H1 (cell line): ENCODE data around the gene KRTAP12-2. TPM values are rescaled to one million over a fixed set of nuclear protein-coding genes. Genes with fewer than 3 reads are reported as not detected.

Experiments
- BACH1 ChIP-seq: IDR thresholded peaks from 2 replicates; pipeline ENCODE4 v1.6.1; 2012; ENCODE audit warnings: low read length, improper control_type of control experiment
- JUN ChIP-seq: IDR thresholded peaks from 2 replicates; pipeline ENCODE4 v1.6.1; 2011; ENCODE audit warnings: low read depth, mild to moderate bottlenecking, improper control_type of control experiment, low read length
- RXRA ChIP-seq: IDR thresholded peaks from 2 replicates; pipeline ENCODE4 v1.6.1; 2011; ENCODE audit warnings: low read depth, mild to moderate bottlenecking, low read length, moderate library complexity; ENCODE audit not compliant: insufficient read depth
- SP4 ChIP-seq: IDR thresholded peaks from 2 replicates; pipeline ENCODE4 v1.6.1; 2012; ENCODE audit warnings: low read length, inconsistent platforms
- polyA plus RNA-seq, 7 experiments: library from polyadenylated mRNA; depleted of rRNA in 3 of 7; stranded (reverse) in 5 of 7; unstranded in 2 of 7; fragments of >200 nt in 5 of 7; fragments of 200-250 nt in 2 of 7; gene quantifications; 1 replicate in 5 of 7; 2 replicates in 1 of 7; 4 replicates in 1 of 7; pipeline versions ENCODE4 v1.2.1 to v1.2.3, GENCODE V29; 2011 to 2013; ENCODE audit warnings: missing spikeins in 2 of 7, mixed read lengths in 2 of 7
- total RNA-seq: library from RNA; stranded (reverse); fragmentation: NEBNext Ultra II Directional; extraction: Animal tissue kit (Norgen Biotek cat#: 25700); gene quantifications from 2 replicates; pipeline ENCODE4 v1.2.1, GENCODE V29; 2021
- TF ChIP-seq, protein P1 (sequence below): fragments of 300-600 bp; sonication (generic); IDR thresholded peaks from 2 replicates; pipeline ENCODE4 v1.7.1; 2012; ENCODE audit warnings: low read length, moderate library complexity, mild to moderate bottlenecking, inconsistent platforms; ENCODE audit not compliant: insufficient replicate concordance

Gene KRTAP12-2
- total and polyA plus RNA-seq, 2 of the 8 experiments (the other 6 are each of a cell fraction or from before 2014, with no cell fraction given): 0.50 TPM; not detected in 1

DNA sequence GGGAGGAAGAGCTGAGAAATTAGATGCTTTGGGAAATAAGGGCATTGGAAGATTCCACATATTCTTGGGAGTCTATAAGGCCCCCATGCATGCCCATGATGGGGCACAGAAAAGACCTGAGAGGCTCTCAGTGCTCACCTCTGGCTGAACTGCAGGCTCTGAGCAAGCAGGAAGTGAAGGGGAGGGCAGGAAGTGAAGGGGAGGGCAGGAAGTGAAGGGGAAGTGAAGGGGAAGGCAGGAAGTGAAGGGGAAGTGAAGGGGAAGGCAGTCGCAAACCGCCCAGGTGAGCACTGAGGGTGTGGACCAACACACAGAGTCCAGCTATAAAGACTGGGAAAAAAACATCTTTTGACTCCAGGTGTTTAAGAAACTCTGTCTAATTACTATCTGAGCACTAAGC lies 36.3 kb downstream of the KRTAP12-2 start (continued):
- TF ChIP-seq, protein P1, sequence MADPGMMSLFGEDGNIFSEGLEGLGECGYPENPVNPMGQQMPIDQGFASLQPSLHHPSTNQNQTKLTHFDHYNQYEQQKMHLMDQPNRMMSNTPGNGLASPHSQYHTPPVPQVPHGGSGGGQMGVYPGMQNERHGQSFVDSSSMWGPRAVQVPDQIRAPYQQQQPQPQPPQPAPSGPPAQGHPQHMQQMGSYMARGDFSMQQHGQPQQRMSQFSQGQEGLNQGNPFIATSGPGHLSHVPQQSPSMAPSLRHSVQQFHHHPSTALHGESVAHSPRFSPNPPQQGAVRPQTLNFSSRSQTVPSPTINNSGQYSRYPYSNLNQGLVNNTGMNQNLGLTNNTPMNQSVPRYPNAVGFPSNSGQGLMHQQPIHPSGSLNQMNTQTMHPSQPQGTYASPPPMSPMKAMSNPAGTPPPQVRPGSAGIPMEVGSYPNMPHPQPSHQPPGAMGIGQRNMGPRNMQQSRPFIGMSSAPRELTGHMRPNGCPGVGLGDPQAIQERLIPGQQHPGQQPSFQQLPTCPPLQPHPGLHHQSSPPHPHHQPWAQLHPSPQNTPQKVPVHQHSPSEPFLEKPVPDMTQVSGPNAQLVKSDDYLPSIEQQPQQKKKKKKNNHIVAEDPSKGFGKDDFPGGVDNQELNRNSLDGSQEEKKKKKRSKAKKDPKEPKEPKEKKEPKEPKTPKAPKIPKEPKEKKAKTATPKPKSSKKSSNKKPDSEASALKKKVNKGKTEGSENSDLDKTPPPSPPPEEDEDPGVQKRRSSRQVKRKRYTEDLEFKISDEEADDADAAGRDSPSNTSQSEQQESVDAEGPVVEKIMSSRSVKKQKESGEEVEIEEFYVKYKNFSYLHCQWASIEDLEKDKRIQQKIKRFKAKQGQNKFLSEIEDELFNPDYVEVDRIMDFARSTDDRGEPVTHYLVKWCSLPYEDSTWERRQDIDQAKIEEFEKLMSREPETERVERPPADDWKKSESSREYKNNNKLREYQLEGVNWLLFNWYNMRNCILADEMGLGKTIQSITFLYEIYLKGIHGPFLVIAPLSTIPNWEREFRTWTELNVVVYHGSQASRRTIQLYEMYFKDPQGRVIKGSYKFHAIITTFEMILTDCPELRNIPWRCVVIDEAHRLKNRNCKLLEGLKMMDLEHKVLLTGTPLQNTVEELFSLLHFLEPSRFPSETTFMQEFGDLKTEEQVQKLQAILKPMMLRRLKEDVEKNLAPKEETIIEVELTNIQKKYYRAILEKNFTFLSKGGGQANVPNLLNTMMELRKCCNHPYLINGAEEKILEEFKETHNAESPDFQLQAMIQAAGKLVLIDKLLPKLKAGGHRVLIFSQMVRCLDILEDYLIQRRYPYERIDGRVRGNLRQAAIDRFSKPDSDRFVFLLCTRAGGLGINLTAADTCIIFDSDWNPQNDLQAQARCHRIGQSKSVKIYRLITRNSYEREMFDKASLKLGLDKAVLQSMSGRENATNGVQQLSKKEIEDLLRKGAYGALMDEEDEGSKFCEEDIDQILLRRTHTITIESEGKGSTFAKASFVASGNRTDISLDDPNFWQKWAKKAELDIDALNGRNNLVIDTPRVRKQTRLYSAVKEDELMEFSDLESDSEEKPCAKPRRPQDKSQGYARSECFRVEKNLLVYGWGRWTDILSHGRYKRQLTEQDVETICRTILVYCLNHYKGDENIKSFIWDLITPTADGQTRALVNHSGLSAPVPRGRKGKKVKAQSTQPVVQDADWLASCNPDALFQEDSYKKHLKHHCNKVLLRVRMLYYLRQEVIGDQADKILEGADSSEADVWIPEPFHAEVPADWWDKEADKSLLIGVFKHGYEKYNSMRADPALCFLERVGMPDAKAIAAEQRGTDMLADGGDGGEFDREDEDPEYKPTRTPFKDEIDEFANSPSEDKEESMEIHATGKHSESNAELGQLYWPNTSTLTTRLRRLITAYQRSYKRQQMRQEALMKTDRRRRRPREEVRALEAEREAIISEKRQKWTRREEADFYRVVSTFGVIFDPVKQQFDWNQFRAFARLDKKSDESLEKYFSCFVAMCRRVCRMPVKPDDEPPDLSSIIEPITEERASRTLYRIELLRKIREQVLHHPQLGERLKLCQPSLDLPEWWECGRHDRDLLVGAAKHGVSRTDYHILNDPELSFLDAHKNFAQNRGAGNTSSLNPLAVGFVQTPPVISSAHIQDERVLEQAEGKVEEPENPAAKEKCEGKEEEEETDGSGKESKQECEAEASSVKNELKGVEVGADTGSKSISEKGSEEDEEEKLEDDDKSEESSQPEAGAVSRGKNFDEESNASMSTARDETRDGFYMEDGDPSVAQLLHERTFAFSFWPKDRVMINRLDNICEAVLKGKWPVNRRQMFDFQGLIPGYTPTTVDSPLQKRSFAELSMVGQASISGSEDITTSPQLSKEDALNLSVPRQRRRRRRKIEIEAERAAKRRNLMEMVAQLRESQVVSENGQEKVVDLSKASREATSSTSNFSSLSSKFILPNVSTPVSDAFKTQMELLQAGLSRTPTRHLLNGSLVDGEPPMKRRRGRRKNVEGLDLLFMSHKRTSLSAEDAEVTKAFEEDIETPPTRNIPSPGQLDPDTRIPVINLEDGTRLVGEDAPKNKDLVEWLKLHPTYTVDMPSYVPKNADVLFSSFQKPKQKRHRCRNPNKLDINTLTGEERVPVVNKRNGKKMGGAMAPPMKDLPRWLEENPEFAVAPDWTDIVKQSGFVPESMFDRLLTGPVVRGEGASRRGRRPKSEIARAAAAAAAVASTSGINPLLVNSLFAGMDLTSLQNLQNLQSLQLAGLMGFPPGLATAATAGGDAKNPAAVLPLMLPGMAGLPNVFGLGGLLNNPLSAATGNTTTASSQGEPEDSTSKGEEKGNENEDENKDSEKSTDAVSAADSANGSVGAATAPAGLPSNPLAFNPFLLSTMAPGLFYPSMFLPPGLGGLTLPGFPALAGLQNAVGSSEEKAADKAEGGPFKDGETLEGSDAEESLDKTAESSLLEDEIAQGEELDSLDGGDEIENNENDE: no peak
- no peak for TF ChIP-seq SP4
- no peak for TF ChIP-seq BACH1
- no peak for TF ChIP-seq JUN
- TF ChIP-seq RXRA: no peak
